Measurements from ENCODE around the gene FNBP1L. TPM values are rescaled to one million over a fixed set of nuclear protein-coding genes. Genes with fewer than 3 reads are reported as not detected.

FNBP1L gene
- total RNA-seq, 3 donors from 2014 or later = 33.1 to 117 (median 63.6) TPM

GRCh38 chr1:93600663-93601062 lies 152.7 kb downstream of the FNBP1L start:
- H3K4me1 ChIP-seq = peaks cover 0 to 29% of the 10 kb centered on the region in 2 donors
- H3K4me3 ChIP-seq = no peak overlapping the region
- no peak for TF ChIP-seq POLR2AphosphoS5 (IDR thresholded peaks at IDR 0.05)
- no peak for TF ChIP-seq POLR2A (IDR thresholded peaks at IDR 0.05)
- TF ChIP-seq CTCF (IDR thresholded peaks at IDR 0.05) = no peak
- no peaks in the 10 kb centered on the region for H3K27me3 ChIP-seq
- H3K9me3 ChIP-seq = no peaks in the 10 kb centered on the region
- no peak for DNase-seq (ENCODE audit: low spot score in 2 of 2)
- H3K27ac ChIP-seq = peak overlapping the region; percentile 23 to 64
- intact Hi-C loops (cut with DNase I; ENCODE audit: low total_unique reads) = no loop called here
- no peaks in the 10 kb centered on the region for H3K36me3 ChIP-seq

- Histone ChIP-seq H3K4me1 (peaks cover 0 to 20% of the 10 kb centered on the region in 2 donors), H3K27me3 (no peaks in the 10 kb centered on the region), H3K4me3 (no peak overlapping the region), H3K27ac (no peak overlapping the region), H3K36me3 (no peaks in the 10 kb centered on the region), H3K9me3 (no peaks in the 10 kb centered on the region)
- intact Hi-C loops (cut with DNase I; ENCODE audit: low total_unique reads) = no loop called here
- no peak for DNase-seq (ENCODE audit: low spot score in 2 of 2)
- no peak for TF ChIP-seq POLR2AphosphoS5 (IDR thresholded peaks at IDR 0.05)
- TF ChIP-seq CTCF (IDR thresholded peaks at IDR 0.05) = no peak
- no peak for TF ChIP-seq POLR2A (IDR thresholded peaks at IDR 0.05)
Observed at GRCh38 chr1:93601686-93602085, 153.8 kb downstream of the FNBP1L start.

GRCh38 chr1:93602101-93602500 lies 154.2 kb downstream of the FNBP1L start:
- intact Hi-C loops (cut with DNase I; ENCODE audit: low total_unique reads) = no loop called here
- no peak overlapping the region for H3K27ac ChIP-seq
- no peaks in the 10 kb centered on the region for H3K9me3 ChIP-seq
- no peaks in the 10 kb centered on the region for H3K36me3 ChIP-seq
- H3K4me3 ChIP-seq = no peak overlapping the region
- peaks cover 0 to 19% of the 10 kb centered on the region in 2 donors for H3K4me1 ChIP-seq
- H3K27me3 ChIP-seq = no peaks in the 10 kb centered on the region
- DNase-seq (ENCODE audit: low spot score in 2 of 2) = no peak
- TF ChIP-seq POLR2A (IDR thresholded peaks at IDR 0.05) (no peak), CTCF (IDR thresholded peaks at IDR 0.05) (no peak), POLR2AphosphoS5 (IDR thresholded peaks at IDR 0.05) (no peak)

GRCh38 chr1:93603106-93603505 lies 155.2 kb downstream of the FNBP1L start:
- H3K27me3 ChIP-seq = no peaks in the 10 kb centered on the region
- H3K36me3 ChIP-seq = no peaks in the 10 kb centered on the region
- peaks cover 3 to 16% of the 10 kb centered on the region in 2 donors for H3K4me1 ChIP-seq
- H3K9me3 ChIP-seq = no peaks in the 10 kb centered on the region
- H3K27ac ChIP-seq = no peak overlapping the region
- H3K4me3 ChIP-seq = no peak overlapping the region
- DNase-seq (ENCODE audit: low spot score in 2 of 2) = no peak
- TF ChIP-seq POLR2A (IDR thresholded peaks at IDR 0.05) (no peak), POLR2AphosphoS5 (IDR thresholded peaks at IDR 0.05) (no peak), CTCF (IDR thresholded peaks at IDR 0.05) (no peak)
- intact Hi-C loops (cut with DNase I; ENCODE audit: low total_unique reads) = no loop called here

GRCh38 chr1:93603601-93604000 lies 155.7 kb downstream of the FNBP1L start:
- intact Hi-C loops (cut with DNase I; ENCODE audit: low total_unique reads) = no loop called here
- Histone ChIP-seq H3K36me3 (no peaks in the 10 kb centered on the region), H3K27ac (no peak overlapping the region), H3K4me1 (peaks cover 3 to 14% of the 10 kb centered on the region in 2 donors), H3K27me3 (no peaks in the 10 kb centered on the region), H3K4me3 (no peak overlapping the region), H3K9me3 (no peaks in the 10 kb centered on the region)
- no peak for TF ChIP-seq POLR2A (IDR thresholded peaks at IDR 0.05)
- no peak for TF ChIP-seq CTCF (IDR thresholded peaks at IDR 0.05)
- no peak for TF ChIP-seq POLR2AphosphoS5 (IDR thresholded peaks at IDR 0.05)
- no peak for DNase-seq (ENCODE audit: low spot score in 2 of 2)

Other genes starting within 250 kb of the FNBP1L start
- gene DR1, start 102.2 kb upstream of the FNBP1L start, total RNA-seq = 10 to 100 TPM; 23.6 to 33.1 (median 31.0) TPM
- gene BCAR3, start 233.7 kb downstream of the FNBP1L start, total RNA-seq = 10 to 100 TPM; 26.7 to 42.7 (median 30.2) TPM